GM12891 (cell line): Measurements from ENCODE around the gene LRRC27.

Experiments
- DNase-seq: peaks from one replicate; pipeline ENCODE4 v3.0.0; 2011; ENCODE audit warnings: low spot score; ENCODE audit not compliant: insufficient read length
- FAIRE-seq: peaks from 2 replicates; lab custom pipeline; 2011; peaks lifted over from hg19 to GRCh38; lab: Jason Lieb, UNC
- PAX5 ChIP-seq: IDR thresholded peaks from 2 replicates; pipeline ENCODE4 v1.6.1; 2011; ENCODE audit warnings: low read length, moderate library complexity, mild to moderate bottlenecking; ENCODE audit not compliant: insufficient read depth, severe bottlenecking
- POLR2A ChIP-seq: IDR thresholded peaks from 2 replicates; pipeline ENCODE4 v1.6.1; 2011; ENCODE audit warnings: low read depth, low read length, control low read depth
- POLR2AphosphoS5 ChIP-seq: IDR thresholded peaks from 2 replicates; pipeline ENCODE4 v1.6.1; 2011; ENCODE audit warnings: low read depth, low read length, control low read depth
- POU2F2 ChIP-seq: IDR thresholded peaks from 2 replicates; pipeline ENCODE4 v1.6.1; 2011; ENCODE audit warnings: low read depth, mild to moderate bottlenecking, control low read depth, low read length, moderate library complexity
- SPI1 ChIP-seq: IDR thresholded peaks from 2 replicates; pipeline ENCODE4 v1.6.1; 2011; ENCODE audit warnings: low read depth, low read length, control low read depth
- TAF1 ChIP-seq: IDR thresholded peaks from 2 replicates; pipeline ENCODE4 v1.6.1; 2011; ENCODE audit warnings: low read depth, low read length, control low read depth

Gene LRRC27

DNA sequence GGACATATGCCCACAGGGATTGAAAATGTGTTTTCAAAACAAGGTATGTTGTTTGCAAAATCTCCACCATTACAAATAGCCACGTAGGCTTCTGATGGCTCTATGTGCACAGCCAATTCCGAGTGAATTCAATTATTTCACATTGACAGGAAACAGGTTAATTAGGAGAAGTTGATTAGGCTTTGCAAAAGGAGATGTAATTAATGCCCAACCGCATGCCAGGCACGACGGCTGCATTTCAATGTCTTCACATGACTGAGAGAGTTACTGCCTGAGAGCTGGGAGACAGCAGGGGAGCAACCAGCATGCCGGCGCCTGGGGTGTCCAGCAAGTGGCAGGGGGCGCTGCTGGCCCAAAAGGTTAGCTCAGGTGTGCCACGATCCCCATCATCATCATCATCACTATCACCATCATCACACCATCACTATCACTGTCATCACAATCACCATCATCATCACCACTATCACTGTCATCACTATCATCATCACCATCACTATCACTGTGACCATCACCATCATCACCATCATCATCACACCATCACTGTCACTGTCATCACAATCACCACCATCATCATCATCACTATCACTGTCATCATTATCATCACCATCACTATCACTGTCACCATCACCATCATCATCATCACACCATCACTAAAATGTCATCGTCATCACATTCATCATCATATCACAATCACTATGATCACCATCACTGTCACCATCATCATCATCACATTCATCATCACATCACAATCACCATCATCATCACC is 95.2 kb downstream of the LRRC27 start:
- FAIRE-seq (peak; percentile 55), DNase-seq (no peak)
- TF ChIP-seq POLR2A: no peak
- TF ChIP-seq POLR2AphosphoS5: no peak
- no peak for TF ChIP-seq SPI1
- TF ChIP-seq PAX5: no peak
- no peak for TF ChIP-seq POU2F2
- no peak for TF ChIP-seq TAF1

GRCh38 chr10:132427939-132428367 is 96.0 kb downstream of the LRRC27 start:
- DNase-seq (no peak), FAIRE-seq (peak; percentile 76)
- TF ChIP-seq SPI1 (no peak), PAX5 (no peak), TAF1 (no peak), POLR2AphosphoS5 (no peak), POU2F2 (no peak), POLR2A (no peak)

- TF ChIP-seq TAF1: no peak
- no peak for FAIRE-seq
Observed at GRCh38 chr10:132428486-132428995, 96.5 kb downstream of the LRRC27 start.

More at GRCh38 chr10:132428486-132428995, 96.5 kb downstream of the LRRC27 start:
- no peak for DNase-seq
